HG03439 (cell line): Measurements from ENCODE around the gene FBXO21.
"Not testable (repeated sequence)": the region's sequence is repeated elsewhere in the genome, so short reads cannot be mapped to it uniquely, and the experiment has no call there.

ENCODE experiments used
- ATAC-seq: cut with Tn5 transposase; IDR thresholded peaks from one replicate; pipeline ENCODE4 v1.9.1; 2021; ENCODE audit warnings: mild to moderate bottlenecking, moderate library complexity; ENCODE audit not compliant: unreplicated experiment

FBXO21 gene

DNA sequence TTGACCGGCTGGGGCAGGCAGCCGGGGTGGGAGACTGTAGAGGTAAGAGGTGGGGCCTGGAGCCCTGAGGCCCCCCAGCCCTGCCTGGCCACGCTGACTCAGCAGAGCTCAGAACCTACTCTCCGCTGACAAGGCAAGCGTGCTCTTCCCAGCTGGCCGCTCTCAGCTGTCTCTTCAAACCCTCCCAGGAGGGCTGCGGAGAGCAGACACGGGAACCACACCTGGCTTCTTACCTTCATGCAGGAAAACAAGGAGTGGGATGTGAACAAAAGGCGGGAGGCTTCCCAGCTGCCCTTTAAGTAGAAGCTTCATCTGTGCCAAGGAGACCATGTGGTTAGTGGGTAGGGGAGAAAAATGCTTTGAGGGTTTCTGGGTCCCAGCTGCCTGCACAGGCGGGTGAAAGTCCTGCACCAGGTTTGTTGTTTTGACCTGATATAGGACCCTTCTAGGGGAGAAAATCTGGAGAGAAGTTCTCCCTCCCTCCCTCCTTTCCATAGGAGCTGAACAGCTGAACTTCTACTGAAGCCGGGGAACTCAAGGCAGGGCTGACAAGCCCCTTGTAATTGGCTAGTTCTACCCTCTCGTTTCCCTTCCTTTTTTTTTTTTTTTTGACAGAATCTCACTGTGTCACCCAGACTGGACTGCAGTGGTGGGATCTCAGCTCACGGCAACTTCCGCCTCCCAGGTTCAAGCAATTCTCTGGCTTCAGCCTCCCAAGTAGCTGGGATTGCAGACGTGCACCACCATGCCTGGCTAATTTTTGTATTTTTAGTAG, 78.3 kb downstream of the FBXO21 start:
- ATAC-seq, result no peak

DNA sequence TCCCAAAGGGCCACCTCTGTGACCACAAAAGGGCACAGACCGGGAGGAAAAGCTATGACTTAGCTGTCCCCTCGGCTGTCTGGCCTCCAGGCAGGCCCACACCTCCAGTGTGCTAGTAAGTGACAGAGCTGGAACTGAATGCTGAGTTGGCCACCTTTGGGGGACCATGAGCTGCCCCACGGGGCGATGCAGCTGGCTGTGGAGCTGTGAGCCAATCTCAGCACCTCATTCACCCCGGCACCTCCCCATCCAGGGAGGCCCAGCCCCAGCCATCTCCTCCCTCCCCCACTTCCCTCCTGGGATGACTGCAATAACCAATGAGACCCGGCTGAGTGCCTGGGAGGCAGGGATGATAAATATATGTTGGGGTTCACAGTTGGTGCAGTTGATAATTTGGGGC, 78.9 kb downstream of the FBXO21 start:
- ATAC-seq, result no peak

DNA sequence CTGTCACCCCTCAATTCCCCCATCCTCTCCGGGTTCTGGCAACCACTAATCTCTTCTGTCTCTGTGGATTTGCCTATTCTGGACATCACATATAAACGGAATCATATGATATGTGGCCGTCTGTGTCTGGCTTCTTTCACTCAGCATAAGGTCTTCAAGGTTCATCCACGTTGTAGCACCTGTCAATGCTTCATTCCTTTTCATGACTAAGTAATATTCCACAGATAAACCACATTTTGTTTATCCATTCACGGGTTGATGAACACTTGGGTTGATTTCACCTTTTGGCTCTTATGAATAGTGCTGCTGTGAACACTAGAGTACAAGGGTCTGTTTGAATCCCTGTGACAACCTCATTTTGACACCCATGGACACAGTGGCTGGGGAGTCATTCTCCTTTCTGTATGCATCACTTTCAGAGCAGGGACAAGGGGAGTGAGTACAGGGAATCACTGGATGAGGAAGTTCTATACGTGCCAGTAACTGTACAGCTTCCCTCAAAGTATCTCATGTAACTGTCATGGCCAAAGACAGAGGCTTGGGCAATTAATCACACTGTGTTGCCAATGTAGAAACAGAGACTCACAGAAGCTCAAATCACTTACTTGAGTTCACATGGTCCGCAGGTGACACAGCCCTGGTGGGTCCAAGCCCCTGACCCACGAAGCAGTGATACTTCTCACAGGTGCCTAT, 80.2 kb downstream of the FBXO21 start:
- no peak for ATAC-seq

DNA sequence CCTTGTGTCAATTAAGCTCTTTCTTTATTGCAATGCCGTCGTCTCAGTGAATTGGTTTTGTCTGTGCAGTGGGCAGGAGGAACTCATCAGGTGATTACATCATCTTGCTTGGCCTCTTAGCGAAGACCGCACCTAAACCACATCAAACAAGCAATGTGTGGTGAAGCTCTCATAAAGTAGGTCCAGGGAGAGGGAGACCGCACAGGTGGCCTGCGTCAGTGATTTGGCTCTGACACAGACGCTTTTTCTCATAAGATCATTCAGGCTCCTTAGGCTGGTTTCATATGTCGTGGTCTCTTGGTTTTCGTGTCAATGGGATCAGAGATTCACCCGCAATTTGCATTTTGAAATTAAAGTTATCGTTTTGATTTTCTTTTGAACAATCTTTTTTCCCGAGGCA, 84.4 kb downstream of the FBXO21 start:
- no peak for ATAC-seq

DNA sequence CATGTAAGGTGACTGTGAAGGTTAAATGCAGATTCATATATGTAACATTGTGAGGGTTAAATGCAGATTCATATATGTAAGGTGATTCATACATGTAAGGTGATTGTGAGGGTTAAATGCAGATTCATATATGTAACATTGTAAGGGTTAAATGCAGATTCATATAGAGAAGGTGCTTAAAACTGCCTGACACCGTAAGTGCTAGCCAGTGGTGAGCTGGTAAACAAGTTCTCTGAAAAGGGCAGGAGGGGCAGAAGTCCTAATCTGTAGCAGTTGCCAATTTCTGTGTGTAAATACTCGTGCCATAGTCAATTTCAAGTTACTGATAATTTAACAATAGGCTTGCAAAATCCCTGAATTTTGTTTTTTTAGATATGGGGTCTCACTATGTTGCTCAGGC, 86.3 kb downstream of the FBXO21 start:
- ATAC-seq, result not testable (repeated sequence)

DNA sequence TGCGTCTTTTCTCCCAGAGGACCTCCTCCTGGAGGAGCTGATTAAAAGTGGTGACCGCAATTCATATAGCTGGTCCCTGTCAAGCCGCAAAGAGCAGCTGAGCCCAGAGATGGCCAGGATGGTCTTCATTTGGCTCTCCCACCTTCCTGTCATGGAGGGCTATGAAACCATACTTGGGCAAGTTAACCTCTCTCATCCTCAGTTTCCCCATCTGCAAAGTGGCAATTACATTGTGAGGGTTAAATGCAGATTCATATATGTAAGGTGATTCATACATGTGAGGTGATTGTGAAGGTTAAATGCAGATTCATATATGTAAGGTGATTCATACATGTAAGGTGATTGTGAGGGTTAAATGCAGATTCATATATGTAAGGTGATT, 87.5 kb downstream of the FBXO21 start:
- no peak for ATAC-seq

DNA sequence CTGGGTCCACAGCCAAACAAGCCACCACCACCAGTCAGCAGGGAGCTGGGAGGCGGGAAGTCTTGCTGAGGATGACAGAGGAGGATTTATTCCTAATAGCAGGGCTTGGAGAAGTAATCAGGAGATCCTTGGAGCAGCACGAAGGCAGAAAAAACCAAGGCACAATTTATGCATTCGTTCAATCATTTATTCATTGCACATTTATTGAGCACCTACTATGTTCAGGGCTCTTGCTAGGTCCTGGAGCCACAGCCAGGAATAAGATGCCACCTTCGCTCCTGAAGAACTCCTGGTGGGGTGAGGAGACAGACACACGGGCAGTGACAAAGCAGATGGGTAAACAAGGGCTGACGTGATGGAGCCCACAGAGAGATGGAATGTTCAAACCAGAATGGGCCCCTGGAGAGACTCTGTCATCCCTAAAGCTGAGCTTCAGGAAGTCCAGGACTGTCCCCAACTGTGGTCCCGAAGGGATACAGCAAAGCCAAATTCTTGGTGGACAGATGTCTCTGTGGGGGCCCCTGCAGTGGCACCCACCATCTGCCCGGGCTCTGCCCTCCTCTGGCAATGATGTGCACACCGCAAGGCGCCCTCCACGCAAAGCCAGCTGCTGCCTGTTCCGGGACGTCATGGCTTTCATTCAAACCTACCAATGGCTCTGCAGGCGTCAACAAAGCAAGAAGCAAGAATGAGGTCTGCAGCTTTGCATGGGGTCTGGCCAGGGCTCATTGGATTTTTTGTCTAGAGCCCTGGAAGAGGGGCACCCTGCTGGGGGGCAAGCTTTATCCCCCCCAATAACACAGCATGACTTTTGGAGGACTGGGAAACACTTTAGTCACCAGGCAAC, 88.1 kb downstream of the FBXO21 start:
- ATAC-seq, result no peak

DNA sequence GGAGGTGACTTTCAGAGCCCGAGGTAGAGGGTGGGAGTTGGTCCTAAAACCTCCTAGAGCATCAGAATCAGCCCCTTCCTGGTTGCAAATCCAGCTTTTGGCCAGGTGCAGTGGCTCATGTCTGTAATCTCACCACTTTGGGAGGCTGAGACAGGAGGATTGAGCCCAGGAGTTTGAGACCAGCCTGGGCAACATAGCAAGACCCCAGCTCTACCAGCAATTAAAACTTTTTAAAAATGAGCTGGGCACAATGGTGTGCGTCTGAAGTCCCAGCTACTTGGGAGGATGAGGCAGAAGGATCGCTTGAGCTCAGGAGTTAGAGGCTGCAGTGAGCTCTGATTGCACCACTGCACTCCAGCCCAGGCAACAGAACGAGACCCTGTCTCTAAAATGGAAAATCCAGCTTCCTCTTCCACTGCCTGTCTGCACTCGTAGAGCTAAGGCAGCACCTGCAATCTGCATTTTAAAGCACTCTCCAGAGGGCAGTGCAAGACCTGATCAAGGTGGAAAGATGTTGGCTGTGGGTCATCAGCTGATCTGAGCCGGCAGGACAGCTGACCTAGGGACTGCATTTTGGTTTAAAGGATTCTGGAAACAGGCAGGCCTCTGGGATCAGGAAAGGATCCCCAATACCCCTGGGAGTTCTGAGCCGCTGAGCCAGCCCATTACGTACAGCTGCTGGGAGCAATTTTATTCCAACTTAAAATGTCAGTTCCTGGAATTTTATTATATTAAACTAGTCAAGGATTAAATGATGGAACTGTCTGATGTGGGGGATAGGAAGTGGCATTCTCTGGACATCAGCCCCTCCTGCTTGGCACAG, 89.2 kb downstream of the FBXO21 start:
- no peak for ATAC-seq

DNA sequence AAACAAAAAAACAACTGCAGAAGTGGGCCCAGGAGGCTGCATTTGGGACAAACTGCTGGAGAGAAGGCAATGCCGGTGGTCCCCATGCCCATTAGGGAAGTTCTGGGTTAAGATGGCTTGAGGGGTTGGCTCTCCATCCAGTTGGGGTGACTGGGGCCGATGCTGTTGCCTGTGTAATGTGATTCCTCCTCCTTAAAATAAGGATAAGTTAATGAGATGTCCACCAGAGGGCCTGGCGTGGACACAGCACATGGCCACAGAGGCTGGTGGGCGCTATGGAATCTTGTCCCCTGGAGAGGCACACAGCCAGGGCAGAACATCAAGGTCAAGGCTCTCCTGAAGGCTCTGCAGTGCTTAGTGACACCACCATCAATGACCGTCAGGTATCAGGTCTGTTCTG, 90.0 kb downstream of the FBXO21 start:
- no peak for ATAC-seq

DNA sequence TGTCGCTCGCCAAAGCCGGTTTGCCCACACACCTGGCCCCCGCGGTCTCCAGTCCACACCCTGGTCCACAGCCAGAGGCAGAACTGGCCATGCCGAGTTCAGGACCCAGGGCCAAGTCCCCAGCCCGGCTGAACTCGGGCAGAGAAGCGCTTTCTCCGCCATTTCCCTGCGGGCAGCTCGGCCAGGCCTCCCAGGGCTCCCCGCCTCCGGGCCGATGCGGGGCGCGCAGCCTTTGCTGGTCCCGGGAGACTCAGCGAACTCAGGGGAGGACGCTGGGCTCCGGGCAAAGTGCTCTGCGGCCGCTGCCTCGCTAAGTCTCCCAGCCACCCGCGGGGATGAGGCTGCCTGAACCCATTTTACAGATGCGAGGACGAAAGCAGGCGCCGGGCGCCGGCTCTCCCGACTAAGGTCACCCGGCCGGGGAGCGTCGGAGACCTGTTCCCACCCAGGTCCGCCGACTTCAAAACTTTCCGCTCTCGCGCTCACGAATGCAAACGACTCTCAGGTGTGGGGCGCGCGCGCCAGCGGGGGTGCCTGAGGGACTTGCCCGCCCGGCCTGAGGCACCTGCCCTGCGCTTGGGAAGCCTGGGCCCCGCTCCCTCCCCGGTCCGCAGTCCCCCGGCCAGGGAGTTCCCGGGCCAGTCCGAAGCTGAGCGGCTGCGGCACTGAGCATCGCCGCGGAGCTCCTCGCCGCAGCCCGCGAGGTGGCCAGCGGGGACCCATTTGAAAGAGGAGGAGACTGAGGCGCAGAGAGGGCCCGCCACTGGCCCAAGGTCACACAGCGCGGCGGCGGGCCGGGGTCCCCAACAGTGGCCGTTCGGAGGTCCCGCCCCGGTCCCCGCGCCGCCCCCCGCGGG, 91.7 kb downstream of the FBXO21 start:
- peak; percentile 40 for ATAC-seq

DNA sequence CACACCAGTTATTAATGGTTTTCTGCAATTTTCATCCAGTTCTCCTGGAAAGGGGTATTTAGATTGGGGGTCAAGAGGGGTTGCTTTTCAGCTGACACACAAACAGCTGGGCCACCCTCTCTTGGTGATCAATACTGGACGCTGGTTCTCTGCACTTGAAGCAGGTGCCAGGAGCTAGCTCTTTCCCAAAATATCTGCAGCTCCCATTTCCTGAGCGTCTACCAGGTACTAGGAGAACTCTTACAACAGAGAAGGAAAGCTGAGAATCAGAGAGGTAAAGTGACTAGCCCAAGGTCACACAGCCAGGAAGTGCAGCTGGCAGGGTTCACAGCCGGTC, 92.3 kb downstream of the FBXO21 start:
- ATAC-seq, result no peak

DNA sequence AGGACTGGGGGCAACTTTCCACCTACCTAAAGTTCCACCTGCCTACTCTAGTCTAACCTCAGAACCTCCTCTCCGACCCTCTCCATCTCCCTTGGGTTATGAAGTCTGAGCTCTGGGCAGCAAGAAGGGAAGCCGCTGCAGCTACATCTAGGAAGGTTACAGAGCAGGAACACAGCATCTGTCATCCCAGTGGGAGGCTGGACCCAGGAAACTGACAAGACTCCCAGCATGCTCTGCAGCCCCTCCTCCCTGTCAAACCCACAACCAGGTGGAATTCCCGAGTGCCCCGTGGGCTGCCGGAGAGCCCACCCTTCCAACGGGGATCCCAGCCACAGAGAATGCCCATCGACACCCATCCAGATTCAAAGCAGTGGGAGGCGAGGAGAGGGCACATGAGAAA, 93.1 kb downstream of the FBXO21 start:
- no peak for ATAC-seq

DNA sequence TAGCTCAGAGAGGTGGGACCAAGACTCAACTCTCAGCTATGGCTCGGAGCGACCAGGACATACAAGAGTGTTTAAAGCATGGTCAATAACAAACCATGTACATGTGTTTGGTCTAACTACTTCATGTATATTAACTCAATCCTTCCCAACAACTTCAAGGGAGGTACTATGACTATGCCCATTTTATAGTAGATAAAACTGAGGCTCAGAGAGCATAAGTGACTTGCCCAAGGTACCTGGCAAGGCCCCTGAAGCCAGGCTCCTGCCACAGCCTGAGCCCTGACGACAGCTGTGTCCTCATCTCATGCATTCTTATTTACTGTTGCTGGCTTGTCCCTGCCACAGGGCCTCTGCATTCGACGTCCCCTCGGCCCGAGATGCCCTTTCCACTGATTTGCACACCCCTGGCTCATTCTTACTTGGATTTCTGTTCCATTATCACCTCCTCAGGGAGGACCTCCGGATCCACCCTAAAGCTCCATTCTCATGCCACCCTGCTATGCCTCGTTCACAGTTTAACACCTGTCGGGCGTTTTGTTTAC, 93.7 kb downstream of the FBXO21 start:
- ATAC-seq, result no peak

DNA sequence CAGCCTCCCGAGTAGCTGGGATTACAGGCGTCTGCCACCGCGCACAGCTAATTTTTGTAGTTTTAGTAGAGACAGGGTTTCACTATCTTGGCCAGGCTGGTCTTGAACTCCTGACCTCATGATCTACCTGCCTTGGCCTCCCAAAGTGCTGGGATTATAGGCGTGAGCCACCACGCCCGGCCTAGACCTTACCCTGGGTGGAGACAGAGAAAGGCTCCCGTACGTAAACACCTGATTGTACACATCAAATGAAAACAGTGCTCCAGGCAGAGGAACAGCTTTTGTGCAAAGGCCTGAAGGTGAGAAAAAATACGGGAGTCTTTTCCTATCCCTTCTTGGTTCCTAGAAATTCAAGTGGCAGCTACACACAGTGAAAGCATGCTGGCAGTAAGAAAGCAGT, 95.1 kb downstream of the FBXO21 start:
- not testable (repeated sequence) for ATAC-seq

DNA sequence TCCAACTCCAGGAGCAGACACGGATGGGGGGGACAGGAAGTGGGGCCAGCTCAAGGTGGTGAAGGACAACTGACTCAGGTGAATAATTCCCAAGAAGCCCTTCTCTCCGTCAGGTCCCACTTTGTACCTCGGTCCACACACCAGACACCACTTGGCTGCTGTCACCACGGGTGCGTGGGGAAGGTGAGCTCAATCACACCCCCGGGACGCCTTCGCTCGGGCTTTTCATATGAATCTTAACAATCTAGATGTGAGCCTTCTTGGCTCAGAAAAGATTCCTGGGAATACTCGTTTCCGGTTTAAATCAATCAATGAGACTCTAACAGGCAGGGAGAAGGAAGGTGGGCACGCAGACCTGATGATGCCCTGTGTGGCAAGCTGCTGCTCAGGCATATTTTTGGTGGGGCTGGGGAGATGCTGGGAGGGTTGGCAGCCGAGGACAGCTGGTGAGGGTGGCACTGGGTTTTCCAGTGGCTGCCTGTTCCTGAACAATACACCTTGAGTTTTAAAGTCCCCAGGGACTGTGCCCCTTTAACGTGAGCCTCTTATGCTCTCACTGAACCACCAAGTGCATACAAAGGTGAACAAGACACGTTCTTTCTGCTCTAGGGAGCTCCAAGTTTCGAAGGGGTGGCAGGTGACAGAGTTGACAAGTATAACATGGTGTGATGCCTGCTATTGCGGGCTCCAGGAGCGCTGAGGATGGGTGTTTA, 96.2 kb downstream of the FBXO21 start:
- no peak for ATAC-seq

DNA sequence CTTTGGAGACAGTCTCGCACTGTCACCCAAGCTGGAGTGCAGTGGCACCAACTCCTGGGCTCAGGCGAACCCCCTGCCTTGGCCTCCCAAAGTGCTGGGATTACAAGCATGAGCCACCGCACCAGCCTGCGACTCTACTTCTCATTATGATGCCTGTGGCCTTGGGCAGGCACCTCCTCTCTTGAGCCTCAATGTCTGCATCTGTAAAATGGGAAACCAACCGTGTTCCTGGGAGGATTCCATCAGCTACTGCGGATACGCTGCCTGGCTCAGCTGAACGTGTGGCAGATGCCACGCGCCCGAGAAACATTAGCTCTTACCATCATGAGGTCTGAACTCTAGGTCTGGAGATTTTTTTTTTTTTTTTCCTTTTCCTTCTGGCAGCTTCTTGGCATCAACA, 96.8 kb downstream of the FBXO21 start:
- no peak for ATAC-seq

DNA sequence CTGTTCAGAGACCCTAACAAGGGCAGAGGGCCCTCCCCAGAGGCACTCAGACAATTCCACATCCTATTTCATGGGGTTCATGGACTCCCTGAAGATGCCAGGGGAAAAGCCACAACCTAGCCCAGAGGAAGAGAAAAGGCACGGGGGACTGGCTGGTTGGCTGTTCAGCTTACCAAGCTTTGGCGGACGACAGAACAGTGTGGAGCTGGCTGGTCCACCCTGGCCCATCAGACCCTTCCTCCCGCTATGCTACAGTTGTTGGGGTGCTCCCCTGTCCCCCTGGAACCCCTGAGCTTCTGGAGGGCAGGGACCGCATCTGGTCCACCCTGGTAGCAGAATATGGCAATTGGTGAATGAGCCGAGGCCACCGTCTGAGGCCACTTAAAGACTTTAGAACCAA, 97.4 kb downstream of the FBXO21 start:
- ATAC-seq, result no peak

DNA sequence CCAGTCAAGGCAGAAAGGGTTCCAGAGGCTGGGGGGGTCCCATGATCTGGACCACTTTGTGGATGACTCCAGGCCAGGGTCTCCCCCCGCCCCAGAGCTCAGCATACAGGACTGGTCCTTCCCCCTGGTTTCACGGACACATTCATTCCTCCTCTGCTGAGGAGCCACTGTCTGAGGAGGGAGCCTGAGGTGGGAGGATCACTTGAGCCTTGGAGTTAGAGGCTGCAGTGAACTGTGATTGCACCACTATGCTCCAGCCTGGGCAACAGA, 97.8 kb downstream of the FBXO21 start:
- ATAC-seq, result no peak
